ENCODE measurements around the gene RBM26.

- TF ChIP-seq POLR2AphosphoS5 (IDR thresholded peaks at IDR 0.05; ENCODE audit: low read depth): no peak
- TF ChIP-seq EZH2phosphoT487 (IDR thresholded peaks at IDR 0.05; ENCODE audit: unreplicated experiment): no peak
- TF ChIP-seq EZH2 (IDR thresholded peaks at IDR 0.05; ENCODE audit: low read depth, unreplicated experiment): no peak
- no peak for TF ChIP-seq CTCF (conservative IDR thresholded peaks at IDR 0.05; ENCODE audit: low read depth in 2 of 2)
- no peak for TF ChIP-seq ETS1 (IDR thresholded peaks at IDR 0.05)
- no peak for TF ChIP-seq REST (IDR thresholded peaks at IDR 0.05; ENCODE audit: unreplicated experiment)
- TF ChIP-seq ZNF114 (CRISPR knock-in tag; IDR thresholded peaks at IDR 0.05): no peak
- no peak for TF ChIP-seq STAT1 (IDR thresholded peaks at IDR 0.05; ENCODE audit: unreplicated experiment)
Observed at GRCh38 chr13:79406597-79406908, 498 bp upstream of the RBM26 start.

Data from GM23338 (cell line).